ENCODE data around the gene RAB32.
A peak's percentile ranks its signal among the peaks of the same experiment; 100 is the strongest.

RAB32 gene

DNA sequence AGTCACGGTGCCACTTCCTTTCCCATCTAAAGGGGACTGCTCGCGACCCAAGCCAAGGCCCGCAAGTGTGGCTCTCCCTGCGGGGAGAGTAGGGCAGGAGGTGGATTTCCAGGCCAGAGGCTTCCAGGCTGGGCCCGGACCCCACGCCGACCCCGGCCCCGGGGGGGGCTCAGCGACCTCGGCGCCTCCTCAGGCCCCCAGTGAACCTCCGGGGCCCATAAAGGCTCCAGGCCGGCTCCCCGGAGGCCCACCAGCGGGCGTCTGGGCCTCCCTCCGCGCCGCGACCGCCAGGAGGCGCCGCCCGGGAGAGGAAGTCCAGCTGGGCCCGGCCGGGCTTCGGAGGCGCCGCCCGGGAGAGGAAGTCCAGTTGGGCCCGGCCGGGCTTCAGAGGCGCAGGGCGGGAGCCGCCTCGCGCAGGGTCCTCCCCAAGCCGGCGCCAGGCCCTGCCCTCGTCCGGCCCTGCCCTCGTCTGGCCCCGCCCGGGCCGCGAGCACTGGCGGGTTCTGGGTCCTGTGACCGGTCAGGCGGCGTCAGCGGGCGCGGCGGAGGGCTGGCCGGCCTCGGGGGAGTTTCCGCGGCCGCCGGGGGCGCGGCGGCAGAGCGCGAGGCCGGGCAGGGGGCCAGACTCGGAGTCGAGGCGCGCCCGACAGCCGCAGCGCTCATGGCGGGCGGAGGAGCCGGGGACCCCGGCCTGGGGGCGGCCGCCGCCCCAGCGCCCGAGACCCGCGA, at the start of gene RAB32:
Gene RAB32, plus strand, starts transcription at position 623 of the 729 bp plus-strand sequence. Its CDS starts 39 bp downstream, at position 662.
- H3K27me3 ChIP-seq (ENCODE audit: control insufficient read depth, insufficient read depth, low read length) = peaks cover 2% of the 10 kb centered on the region
- H3K4me3 ChIP-seq (ENCODE audit: low read depth, low read length) = peak within 1 kb of the TSS; percentile 85
- peaks cover 3% of the 10 kb centered on the region for H3K4me1 ChIP-seq (ENCODE audit: control insufficient read depth, insufficient read depth, low read length)
- H3K9ac ChIP-seq (ENCODE audit: low read depth, low read length) = peak within 1 kb of the TSS; percentile 73
- H3K9me3 ChIP-seq (ENCODE audit: control insufficient read depth, insufficient read depth, low read length) = no peaks in the 10 kb centered on the region
- no peaks in the 10 kb centered on the region for H3K36me3 ChIP-seq (ENCODE audit: control insufficient read depth, insufficient read depth, low read length)

DNA sequence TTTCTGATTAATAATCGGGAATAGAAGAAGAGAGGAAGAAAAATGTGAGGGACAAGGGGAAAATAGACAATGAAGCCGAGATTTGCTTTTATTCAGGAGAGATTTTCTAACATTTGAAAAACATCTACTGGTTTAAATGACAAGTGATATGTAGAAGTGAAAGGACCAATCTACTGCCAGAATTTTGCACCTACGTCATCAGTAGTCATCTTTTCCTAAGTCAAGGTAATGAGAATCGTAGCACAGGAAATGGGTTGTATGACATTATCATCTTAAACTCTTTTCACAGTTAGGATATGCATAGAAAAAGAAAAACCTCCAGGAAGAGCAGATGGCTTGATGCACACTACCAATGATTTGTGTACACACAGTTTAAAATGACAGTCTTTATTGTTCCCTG, 45.3 kb upstream of the RAB32 start:
- no peak overlapping the region for H3K4me3 ChIP-seq (ENCODE audit: low read depth, low read length)
- no peaks in the 10 kb centered on the region for H3K27me3 ChIP-seq (ENCODE audit: control insufficient read depth, insufficient read depth, low read length)
- H3K9me3 ChIP-seq (ENCODE audit: control insufficient read depth, insufficient read depth, low read length) = no peaks in the 10 kb centered on the region
- H3K9ac ChIP-seq (ENCODE audit: low read depth, low read length) = no peak overlapping the region
- no peaks in the 10 kb centered on the region for H3K36me3 ChIP-seq (ENCODE audit: control insufficient read depth, insufficient read depth, low read length)
- H3K4me1 ChIP-seq (ENCODE audit: control insufficient read depth, insufficient read depth, low read length) = no peaks in the 10 kb centered on the region

DNA sequence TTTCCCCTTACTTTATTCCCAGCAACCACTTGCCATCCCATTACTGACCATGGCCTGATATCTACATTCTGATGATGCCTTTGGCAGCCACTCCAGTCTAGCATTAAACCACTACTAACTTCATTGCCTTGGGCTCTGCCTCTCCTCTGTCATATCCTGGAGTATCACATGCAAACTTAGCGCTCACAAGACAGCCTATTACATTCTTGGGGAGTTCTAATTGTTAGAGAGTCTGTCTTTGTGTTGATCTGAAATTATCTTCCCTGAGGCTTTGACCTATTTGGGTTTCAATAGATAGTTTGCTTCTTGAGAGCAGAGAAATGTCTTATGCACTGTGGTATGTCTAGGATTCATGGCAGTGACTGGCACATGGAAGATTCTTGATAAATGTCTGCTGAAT, 40.5 kb upstream of the RAB32 start:
- Histone ChIP-seq H3K4me1 (ENCODE audit: control insufficient read depth, insufficient read depth, low read length) (no peaks in the 10 kb centered on the region), H3K36me3 (ENCODE audit: control insufficient read depth, insufficient read depth, low read length) (no peaks in the 10 kb centered on the region), H3K27me3 (ENCODE audit: control insufficient read depth, insufficient read depth, low read length) (no peaks in the 10 kb centered on the region), H3K4me3 (ENCODE audit: low read depth, low read length) (no peak overlapping the region), H3K9ac (ENCODE audit: low read depth, low read length) (no peak overlapping the region), H3K9me3 (ENCODE audit: control insufficient read depth, insufficient read depth, low read length) (no peaks in the 10 kb centered on the region)

DNA sequence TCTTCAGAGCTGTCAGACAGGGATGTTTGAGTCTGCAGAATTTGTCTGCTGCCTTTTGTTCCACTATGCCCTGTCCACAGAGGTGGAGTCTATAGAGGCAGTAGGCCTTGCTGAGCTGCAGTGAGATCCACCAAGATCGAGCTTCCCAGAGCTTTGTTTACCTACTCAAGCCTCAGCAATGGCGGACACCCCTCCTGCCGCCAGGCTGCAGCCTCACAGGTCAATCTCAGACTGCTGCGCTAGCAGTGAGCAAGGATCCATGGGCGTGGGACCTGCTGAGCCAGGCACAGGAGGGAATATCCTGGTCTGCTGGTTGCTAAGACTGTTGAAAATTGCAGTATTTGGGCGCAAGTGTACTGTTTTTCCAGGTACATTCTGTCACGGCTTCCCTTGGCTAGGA, 28.4 kb upstream of the RAB32 start:
- H3K4me1 ChIP-seq (ENCODE audit: control insufficient read depth, insufficient read depth, low read length) = no peaks in the 10 kb centered on the region
- H3K27me3 ChIP-seq (ENCODE audit: control insufficient read depth, insufficient read depth, low read length) = no peaks in the 10 kb centered on the region
- H3K36me3 ChIP-seq (ENCODE audit: control insufficient read depth, insufficient read depth, low read length) = no peaks in the 10 kb centered on the region
- H3K9me3 ChIP-seq (ENCODE audit: control insufficient read depth, insufficient read depth, low read length) = no peaks in the 10 kb centered on the region
- H3K4me3 ChIP-seq (ENCODE audit: low read depth, low read length) = no peak overlapping the region
- H3K9ac ChIP-seq (ENCODE audit: low read depth, low read length) = no peak overlapping the region

DNA sequence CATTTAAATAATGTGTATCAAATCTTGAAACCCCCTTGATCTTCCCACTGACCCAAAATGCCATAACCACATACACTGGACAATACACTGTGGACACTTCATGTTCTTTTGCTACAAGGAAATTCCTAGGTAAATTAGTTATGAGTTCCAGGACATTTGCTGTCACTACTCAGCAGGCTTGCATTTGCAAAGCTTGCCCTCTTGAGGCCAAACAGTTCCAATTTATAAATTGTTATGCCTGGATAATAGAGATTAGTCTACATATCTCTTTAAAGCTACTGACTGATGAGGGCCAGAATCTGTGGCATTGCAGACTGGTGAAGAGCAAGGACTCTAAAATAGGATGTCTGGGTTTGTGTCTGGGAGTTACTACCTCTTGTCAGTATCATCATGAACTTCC, 17.4 kb upstream of the RAB32 start:
- Histone ChIP-seq H3K36me3 (ENCODE audit: control insufficient read depth, insufficient read depth, low read length) (no peaks in the 10 kb centered on the region), H3K4me3 (ENCODE audit: low read depth, low read length) (no peak overlapping the region), H3K27me3 (ENCODE audit: control insufficient read depth, insufficient read depth, low read length) (no peaks in the 10 kb centered on the region), H3K9me3 (ENCODE audit: control insufficient read depth, insufficient read depth, low read length) (no peaks in the 10 kb centered on the region), H3K9ac (ENCODE audit: low read depth, low read length) (no peak overlapping the region), H3K4me1 (ENCODE audit: control insufficient read depth, insufficient read depth, low read length) (no peaks in the 10 kb centered on the region)

DNA sequence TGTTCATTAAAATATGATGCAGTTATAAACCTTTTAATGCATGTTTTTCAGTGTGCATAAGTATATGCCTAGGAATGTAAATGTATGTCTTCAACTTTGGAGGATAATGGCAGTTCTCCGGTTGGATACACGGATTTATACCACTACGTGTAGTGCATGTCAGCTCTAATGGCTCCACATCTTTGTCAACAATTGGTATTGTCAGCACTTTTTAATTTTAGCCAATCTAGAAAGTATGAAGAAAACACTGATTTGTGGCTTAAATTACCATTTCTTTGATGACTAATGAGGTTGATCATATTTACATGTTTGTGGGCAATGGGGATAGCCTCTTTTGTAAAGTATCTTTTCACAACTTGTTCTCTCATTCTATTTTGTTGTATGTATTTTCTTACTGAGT, 10.9 kb upstream of the RAB32 start:
- no peaks in the 10 kb centered on the region for H3K27me3 ChIP-seq (ENCODE audit: control insufficient read depth, insufficient read depth, low read length)
- no peaks in the 10 kb centered on the region for H3K36me3 ChIP-seq (ENCODE audit: control insufficient read depth, insufficient read depth, low read length)
- H3K4me3 ChIP-seq (ENCODE audit: low read depth, low read length) = no peak overlapping the region
- no peaks in the 10 kb centered on the region for H3K4me1 ChIP-seq (ENCODE audit: control insufficient read depth, insufficient read depth, low read length)
- no peaks in the 10 kb centered on the region for H3K9me3 ChIP-seq (ENCODE audit: control insufficient read depth, insufficient read depth, low read length)
- no peak overlapping the region for H3K9ac ChIP-seq (ENCODE audit: low read depth, low read length)

DNA sequence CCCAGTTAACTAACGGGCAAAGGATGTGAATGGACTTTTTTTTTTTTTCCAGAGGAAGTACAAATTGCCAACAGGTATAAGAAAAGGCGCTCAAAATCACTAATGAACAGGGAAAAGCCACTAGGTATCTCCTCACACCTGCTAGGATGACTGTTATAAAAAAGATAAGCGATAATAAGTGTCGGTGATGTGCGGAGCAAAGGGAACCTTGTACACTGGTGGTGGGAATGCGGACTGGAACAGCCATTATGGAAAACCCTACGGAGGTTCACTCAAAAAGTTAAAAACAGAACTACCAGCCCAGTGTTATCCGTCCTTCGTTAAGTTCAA, 787 bp upstream of the RAB32 start:
- H3K9ac ChIP-seq (ENCODE audit: low read depth, low read length) = no peak overlapping the region
- H3K4me3 ChIP-seq (ENCODE audit: low read depth, low read length) = peak overlapping the region; percentile 45
- H3K4me1 ChIP-seq (ENCODE audit: control insufficient read depth, insufficient read depth, low read length) = peaks cover 3% of the 10 kb centered on the region
- peaks cover 2% of the 10 kb centered on the region for H3K27me3 ChIP-seq (ENCODE audit: control insufficient read depth, insufficient read depth, low read length)
- H3K9me3 ChIP-seq (ENCODE audit: control insufficient read depth, insufficient read depth, low read length) = no peaks in the 10 kb centered on the region
- H3K36me3 ChIP-seq (ENCODE audit: control insufficient read depth, insufficient read depth, low read length) = no peaks in the 10 kb centered on the region

DNA sequence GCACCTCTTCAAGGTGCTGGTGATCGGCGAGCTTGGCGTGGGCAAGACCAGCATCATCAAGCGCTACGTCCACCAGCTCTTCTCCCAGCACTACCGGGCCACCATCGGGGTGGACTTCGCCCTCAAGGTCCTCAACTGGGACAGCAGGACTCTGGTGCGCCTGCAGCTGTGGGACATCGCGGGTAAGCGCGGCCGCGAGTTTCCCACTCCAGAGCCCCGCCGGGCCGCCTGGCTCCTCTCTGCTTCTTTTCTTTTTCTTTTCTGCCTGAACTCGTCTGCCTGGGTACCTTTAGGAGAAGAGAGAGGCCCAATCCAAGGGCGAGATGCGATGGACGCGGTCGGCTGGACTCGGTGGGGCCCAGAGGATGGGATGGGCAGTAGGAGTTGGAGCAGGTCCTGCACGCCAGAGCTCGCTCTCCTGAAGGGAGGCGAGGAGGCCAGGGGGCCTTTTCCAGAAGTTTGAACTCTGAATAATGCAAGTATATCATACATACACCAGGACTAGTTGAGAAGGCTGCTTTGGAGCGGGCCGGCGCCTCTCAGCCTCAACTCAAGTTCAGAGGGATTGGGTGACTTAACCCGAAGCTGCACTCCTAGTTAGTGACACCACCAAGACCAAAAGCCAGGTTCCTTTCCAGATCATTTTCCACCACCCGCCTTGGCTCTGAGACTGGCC, 445 bp downstream of the RAB32 start:
- Histone ChIP-seq H3K4me3 (ENCODE audit: low read depth, low read length) (peak overlapping the region; percentile 85), H3K9me3 (ENCODE audit: control insufficient read depth, insufficient read depth, low read length) (no peaks in the 10 kb centered on the region)

DNA sequence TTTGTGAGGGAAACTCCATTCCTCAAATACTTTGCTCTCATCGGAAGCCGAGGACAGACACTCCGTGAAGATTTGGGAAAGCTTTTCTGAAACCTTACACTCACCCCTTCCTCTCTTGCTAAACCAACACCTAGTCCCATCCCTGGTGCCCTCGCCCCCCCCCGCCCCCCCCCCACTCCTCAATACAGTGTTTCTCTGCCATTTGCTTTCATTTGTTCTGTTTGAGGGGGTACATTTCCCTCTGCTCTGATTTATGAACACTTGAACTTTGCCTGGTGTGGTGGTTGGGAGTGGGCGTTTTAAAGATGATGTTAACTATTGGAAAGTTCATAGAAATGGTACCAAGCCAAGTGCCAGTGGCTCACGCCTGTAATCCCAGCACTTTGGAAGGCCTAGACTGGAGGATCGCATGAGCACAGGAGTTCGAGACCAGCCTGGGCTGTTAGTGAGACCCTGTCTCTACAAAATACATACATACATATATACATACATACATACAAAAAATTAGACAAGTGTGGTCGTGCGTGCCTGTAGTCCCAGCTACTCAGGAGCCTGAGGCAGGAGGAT, 1.1 kb downstream of the RAB32 start:
- peaks cover 2% of the 10 kb centered on the region for H3K27me3 ChIP-seq (ENCODE audit: control insufficient read depth, insufficient read depth, low read length)
- no peaks in the 10 kb centered on the region for H3K9me3 ChIP-seq (ENCODE audit: control insufficient read depth, insufficient read depth, low read length)
- H3K9ac ChIP-seq (ENCODE audit: low read depth, low read length) = no peak overlapping the region
- peak overlapping the region; percentile 85 for H3K4me3 ChIP-seq (ENCODE audit: low read depth, low read length)
- peaks cover 3% of the 10 kb centered on the region for H3K4me1 ChIP-seq (ENCODE audit: control insufficient read depth, insufficient read depth, low read length)
- H3K36me3 ChIP-seq (ENCODE audit: control insufficient read depth, insufficient read depth, low read length) = no peaks in the 10 kb centered on the region

More for the DNA sequence above, 445 bp downstream of the RAB32 start:
- Histone ChIP-seq H3K27me3 (ENCODE audit: control insufficient read depth, insufficient read depth, low read length) (peaks cover 2% of the 10 kb centered on the region), H3K9ac (ENCODE audit: low read depth, low read length) (peak overlapping the region; percentile 73), H3K36me3 (ENCODE audit: control insufficient read depth, insufficient read depth, low read length) (no peaks in the 10 kb centered on the region), H3K4me1 (ENCODE audit: control insufficient read depth, insufficient read depth, low read length) (peaks cover 3% of the 10 kb centered on the region)

DNA sequence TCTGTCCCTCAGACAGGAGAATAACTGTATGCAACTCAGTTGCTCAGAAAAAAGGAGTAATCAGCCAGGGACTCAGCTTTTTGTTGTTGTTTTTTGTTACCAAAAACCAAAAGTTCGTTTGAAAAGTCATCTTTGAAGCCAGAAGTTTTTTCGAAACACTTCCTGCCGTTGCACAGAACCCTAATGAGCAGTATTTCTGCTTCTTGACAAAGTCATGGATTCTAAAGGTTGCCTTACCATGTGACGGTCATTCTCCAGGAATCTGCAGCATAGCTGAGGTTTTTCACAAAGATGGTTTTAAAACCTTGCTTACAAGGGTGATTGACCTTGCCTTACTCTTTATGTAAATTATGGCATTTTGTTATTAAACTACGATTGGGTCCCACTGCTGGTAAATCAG, 1.9 kb downstream of the RAB32 start:
- no peak overlapping the region for H3K4me3 ChIP-seq (ENCODE audit: low read depth, low read length)
- no peaks in the 10 kb centered on the region for H3K9me3 ChIP-seq (ENCODE audit: control insufficient read depth, insufficient read depth, low read length)
- peaks cover 2% of the 10 kb centered on the region for H3K27me3 ChIP-seq (ENCODE audit: control insufficient read depth, insufficient read depth, low read length)
- no peaks in the 10 kb centered on the region for H3K36me3 ChIP-seq (ENCODE audit: control insufficient read depth, insufficient read depth, low read length)
- no peak overlapping the region for H3K9ac ChIP-seq (ENCODE audit: low read depth, low read length)
- peaks cover 3% of the 10 kb centered on the region for H3K4me1 ChIP-seq (ENCODE audit: control insufficient read depth, insufficient read depth, low read length)

DNA sequence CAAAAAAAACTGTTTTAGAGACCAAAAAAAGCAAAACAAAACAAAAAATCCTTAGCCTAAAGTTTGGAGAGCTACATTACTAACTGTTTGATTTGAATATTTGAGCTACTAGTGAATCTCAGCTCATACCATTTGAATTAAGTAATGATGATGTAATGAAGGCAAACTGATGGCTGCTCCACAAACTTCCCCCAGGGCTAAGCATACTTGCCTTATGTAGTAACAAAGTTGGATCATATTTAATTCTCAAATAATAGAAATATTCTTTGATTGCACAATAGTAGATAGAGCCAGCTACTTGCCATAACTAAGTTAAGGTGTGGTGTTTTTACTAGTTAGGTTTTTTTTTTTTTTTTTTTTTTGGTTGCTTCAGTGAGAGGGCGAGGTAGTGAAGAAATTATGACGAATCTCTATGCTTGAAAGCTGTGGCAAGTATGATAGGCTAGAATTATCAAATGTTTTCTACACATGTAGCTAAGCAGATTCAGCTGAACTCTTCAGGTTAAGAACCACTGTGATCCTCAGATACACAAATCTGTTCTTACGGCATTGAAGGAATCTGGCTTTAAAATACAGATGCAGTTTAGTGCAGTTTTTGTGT, 2.9 kb downstream of the RAB32 start:
- H3K36me3 ChIP-seq (ENCODE audit: control insufficient read depth, insufficient read depth, low read length) = no peaks in the 10 kb centered on the region
- peaks cover 3% of the 10 kb centered on the region for H3K4me1 ChIP-seq (ENCODE audit: control insufficient read depth, insufficient read depth, low read length)
- H3K9ac ChIP-seq (ENCODE audit: low read depth, low read length) = no peak overlapping the region
- H3K27me3 ChIP-seq (ENCODE audit: control insufficient read depth, insufficient read depth, low read length) = peaks cover 2% of the 10 kb centered on the region
- H3K4me3 ChIP-seq (ENCODE audit: low read depth, low read length) = no peak overlapping the region
- H3K9me3 ChIP-seq (ENCODE audit: control insufficient read depth, insufficient read depth, low read length) = no peaks in the 10 kb centered on the region

DNA sequence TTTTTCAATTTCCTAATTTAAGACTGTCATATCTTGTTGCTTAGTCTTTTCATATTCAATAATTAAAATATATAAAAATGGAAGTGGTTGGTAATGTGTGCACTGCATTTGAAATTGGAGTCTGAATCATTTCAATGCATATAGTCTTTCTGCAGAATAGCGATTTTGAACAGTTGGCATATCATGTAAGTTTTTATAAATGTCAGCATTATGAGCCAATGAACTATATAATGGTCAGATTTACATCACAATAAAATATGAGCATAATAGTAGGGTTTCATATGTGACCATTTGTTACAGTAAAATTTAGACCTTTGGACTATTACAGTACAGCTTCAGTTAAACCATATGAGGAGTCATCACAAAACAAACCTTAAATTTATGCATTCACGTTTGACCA, 4.3 kb downstream of the RAB32 start:
- Histone ChIP-seq H3K4me1 (ENCODE audit: control insufficient read depth, insufficient read depth, low read length) (peaks cover 3% of the 10 kb centered on the region), H3K9ac (ENCODE audit: low read depth, low read length) (no peak overlapping the region), H3K27me3 (ENCODE audit: control insufficient read depth, insufficient read depth, low read length) (peaks cover 2% of the 10 kb centered on the region), H3K36me3 (ENCODE audit: control insufficient read depth, insufficient read depth, low read length) (no peaks in the 10 kb centered on the region), H3K4me3 (ENCODE audit: low read depth, low read length) (no peak overlapping the region), H3K9me3 (ENCODE audit: control insufficient read depth, insufficient read depth, low read length) (no peaks in the 10 kb centered on the region)
